C4-2B (cell line): ENCODE measurements around the gene PDK1.

Experiments used
- CTCF ChIP-seq: fragments of 450-650 bp; conservative IDR thresholded peaks from 2 replicates; pipeline ENCODE4 v1.5.1; 2017; ENCODE audit warnings: mild to moderate bottlenecking
- ZFX ChIP-seq: fragments of 450-650 bp; IDR thresholded peaks from 2 replicates; pipeline ENCODE4 v1.6.1; 2017

GRCh38 chr2:172640389-172640788 lies 84.5 kb downstream of the PDK1 start:
- TF ChIP-seq CTCF (no peak), ZFX (no peak)
